Body of pancreas (tissue), 4 donors: ENCODE measurements around the gene GALR2. TPM values are rescaled to one million over a fixed set of nuclear protein-coding genes. Genes with fewer than 3 reads are reported as not detected.

ENCODE experiments used
- ATAC-seq: fragments of 150-250 bp; one replicate; pipeline ENCODE4 v1.9.1; 2016
- DNase-seq, 4 donors: peaks; one replicate each; pipeline ENCODE4 v3.0.0-alpha.2; 2019
- H3K27ac ChIP-seq, 4 donors: fragments of 200-600 bp; sonication (generic); 1 replicate in 3 of 4; 2 replicates in 1 of 4; pipeline versions ENCODE4 v1.5.1 to v1.6.1; 2016 to 2019; ENCODE audit warnings: mild to moderate bottlenecking in 1 of 4, mixed read lengths in 1 of 4, moderate library complexity in 1 of 4
- H3K27me3 ChIP-seq, 2 donors: fragments of 200-600 bp; sonication (generic); one replicate each; pipeline ENCODE4 v1.6.0; 2016; ENCODE audit warnings: mild to moderate bottlenecking in 1 of 2
- H3K36me3 ChIP-seq, 2 donors: fragments of 200-600 bp; sonication (generic); replicated peaks in 1 of 2; 2 replicates each; pipeline ENCODE4 v1.5.1; 2016; ENCODE audit warnings: low read depth in 2 of 2; ENCODE audit not compliant: insufficient read depth in 1 of 2
- H3K4me1 ChIP-seq: fragments of 200-600 bp; sonication (generic); one replicate; pipeline ENCODE4 v1.6.0; 2016
- H3K4me3 ChIP-seq, 2 donors: fragments of 200-600 bp; sonication (generic); 1 replicate in 1 of 2; 2 replicates in 1 of 2; pipeline ENCODE4 v1.5.1; 2016 to 2019
- H3K9me3 ChIP-seq, 3 donors: fragments of 200-600 bp; sonication (generic); 1 replicate in 2 of 3; 2 replicates in 1 of 3; pipeline ENCODE4 v1.5.1; 2016
- CTCF ChIP-seq, 7 experiments: fragments of 450-650 bp in 4 of 7; fragments of 200-600 bp in 3 of 7; sonication (generic) in 3 of 7; IDR thresholded peaks; one replicate each; pipeline ENCODE4 v1.5.1; 2016 to 2019; ENCODE audit warnings: antibody characterized with exemption in 7 of 7
- POLR2A ChIP-seq, 3 donors: fragments of 450-650 bp; IDR thresholded peaks; one replicate each; pipeline ENCODE4 v1.6.1; 2016; ENCODE audit warnings: antibody characterized with exemption in 3 of 3, mild to moderate bottlenecking in 2 of 3
- WGBS, 2 donors: methylation state at CpG; one replicate each; pipeline ENCODE4 v1.1.5; 2017; 5-methylcytosine and 5-hydroxymethylcytosine counted together
- intact Hi-C: fragments of 100-400 bp; cut with DNase I; formaldehyde crosslinking; loops from one replicate; pipeline ENCODE4 v1.15.1; 2023
- total RNA-seq, 2 donors: library from RNA; depleted of rRNA; stranded (reverse); fragments of >200 nt; gene quantifications; one replicate each; pipeline ENCODE4 v1.1.0, GENCODE V29; 2016

Gene GALR2
- total RNA-seq, 2 donors from 2014 or later, result 0.52 TPM; not detected in 1

GRCh38 chr17:76107509-76107908 is 32.9 kb downstream of the GALR2 start:
- Histone ChIP-seq H3K4me1 (peaks cover 20% of the 10 kb centered on the region), H3K27ac (no peak overlapping the region), H3K36me3 (no peaks in the 10 kb centered on the region), H3K4me3 (no peak overlapping the region), H3K27me3 (no peaks in the 10 kb centered on the region), H3K9me3 (no peaks in the 10 kb centered on the region)
- DNase-seq (no peak), ATAC-seq (no peak)
- WGBS, 2 donors, result 80 to 81% methylated on average over 6 of the region's 6 CpGs
- intact Hi-C loops, result no loop called here
- TF ChIP-seq POLR2A (IDR thresholded peaks at IDR 0.05) (no peak), CTCF (IDR thresholded peaks at IDR 0.05) (peak in 2 of 7 experiments; percentile 9 to 13)

GRCh38 chr17:76111956-76112355 is 37.4 kb downstream of the GALR2 start:
- DNase-seq (no peak), ATAC-seq (no peak)
- H3K4me3 ChIP-seq, result no peak overlapping the region
- no peak overlapping the region for H3K27ac ChIP-seq
- WGBS, 2 donors, result 66 to 84% methylated on average over 2 of the region's 2 CpGs
- H3K36me3 ChIP-seq, result no peaks in the 10 kb centered on the region
- TF ChIP-seq CTCF (IDR thresholded peaks at IDR 0.05) (no peak), POLR2A (IDR thresholded peaks at IDR 0.05) (no peak)
- intact Hi-C loops, result no loop called here
- H3K27me3 ChIP-seq, result no peaks in the 10 kb centered on the region
- H3K9me3 ChIP-seq, result no peaks in the 10 kb centered on the region
- H3K4me1 ChIP-seq, result no peaks in the 10 kb centered on the region

- no peaks in the 10 kb centered on the region for H3K4me1 ChIP-seq
- DNase-seq, result no peak
- no peak overlapping the region for H3K4me3 ChIP-seq
- TF ChIP-seq CTCF (IDR thresholded peaks at IDR 0.05) (no peak), POLR2A (IDR thresholded peaks at IDR 0.05) (no peak)
- no peaks in the 10 kb centered on the region for H3K36me3 ChIP-seq
- H3K27ac ChIP-seq, result no peak overlapping the region
- 79% methylated on average over 7 of the region's 7 CpGs for WGBS, 2 donors
- H3K9me3 ChIP-seq, result no peaks in the 10 kb centered on the region
- intact Hi-C loops, result no loop called here
- ATAC-seq, result no peak
- H3K27me3 ChIP-seq, result no peaks in the 10 kb centered on the region
These were observed 40.7 kb downstream of the GALR2 start for GRCh38 chr17:76115138-76115754.

- H3K4me3 ChIP-seq, result no peak overlapping the region
- TF ChIP-seq POLR2A (IDR thresholded peaks at IDR 0.05) (no peak), CTCF (IDR thresholded peaks at IDR 0.05) (no peak)
- H3K27ac ChIP-seq, result no peak overlapping the region
- H3K9me3 ChIP-seq, result no peaks in the 10 kb centered on the region
- DNase-seq, result no peak
- H3K4me1 ChIP-seq, result peaks cover 12% of the 10 kb centered on the region
- 79% methylated on average over 19 of the region's 19 CpGs for WGBS, 2 donors
- H3K36me3 ChIP-seq, result no peaks in the 10 kb centered on the region
- intact Hi-C loops, result loop anchor here (5.0 kb wide), 1 partner anchor 163 kb away; no protein-coding TSS in a partner anchor
- peaks cover 0 to 4% of the 10 kb centered on the region in 2 donors for H3K27me3 ChIP-seq
- no peak for ATAC-seq
These were observed 45.1 kb downstream of the GALR2 start for GRCh38 chr17:76119409-76120371.
